B cell (primary cell): ENCODE measurements around the gene POLN. TPM values are rescaled to one million over a fixed set of nuclear protein-coding genes. Genes with fewer than 3 reads are reported as not detected.

Source experiments
- ATAC-seq: fragments of 200-7000 bp; cut with Tn5 transposase; one replicate; pipeline ENCODE4 v1.10.0; 2021; ENCODE audit warnings: low read depth, mild to moderate bottlenecking, moderate number of reproducible peaks, moderate library complexity
- CTCF ChIA-PET: fragments of 350-600 bp; sonication (Branson Sonifier 250); formaldehyde crosslinking; loops from one replicate; lab custom pipeline; 2021; ENCODE audit warnings: antibody characterized with exemption, inconsistent platforms; lab: Charles Lee
- POLR2A ChIA-PET: fragments of 350-600 bp; sonication (Branson Sonifier 250); formaldehyde crosslinking; loops from one replicate; lab custom pipeline; 2021; ENCODE audit warnings: antibody characterized with exemption; lab: Charles Lee
- DNase-seq: peaks from one replicate; pipeline ENCODE4 v3.0.0; 2013
- H2AFZ ChIP-seq: 2 replicates; pipeline ENCODE4 v1.6.1; 2012; ENCODE audit warnings: mild to moderate bottlenecking, low read depth, low read length; ENCODE audit not compliant: insufficient read depth, poor library complexity, severe bottlenecking
- H3K27ac ChIP-seq, 2 donors: 1 replicate in 1 of 2; 2 replicates in 1 of 2; pipeline ENCODE4 v1.5.1; 2012 to 2013; ENCODE audit warnings: low read length in 2 of 2, mild to moderate bottlenecking in 2 of 2, moderate library complexity in 1 of 2
- H3K27me3 ChIP-seq, 4 experiments: fragments of 200-600 bp in 1 of 4; sonication (generic) in 1 of 4; replicated peaks in 1 of 4; 1 replicate in 2 of 4; 2 replicates in 2 of 4; pipeline versions ENCODE4 v1.6.1 to v1.7.0; 2013 to 2016; ENCODE audit warnings: low read length in 3 of 4, mild to moderate bottlenecking in 2 of 4, mixed read lengths in 1 of 4, moderate library complexity in 1 of 4; ENCODE audit not compliant: insufficient read depth in 4 of 4, control insufficient read depth in 3 of 4; ENCODE audit errors: control extremely low read depth in 1 of 4
- H3K36me3 ChIP-seq, 2 experiments: replicated peaks in 1 of 2; 1 replicate in 1 of 2; 2 replicates in 1 of 2; pipeline versions ENCODE4 v1.6.1 to v1.7.1; 2013; ENCODE audit warnings: low read length in 1 of 2; ENCODE audit not compliant: insufficient read depth in 2 of 2, control insufficient read depth in 1 of 2; ENCODE audit errors: control extremely low read depth in 1 of 2, extremely low read depth in 1 of 2
- H3K4me1 ChIP-seq, 2 donors: fragments of 200-600 bp in 1 of 2; sonication (generic) in 1 of 2; 1 replicate in 1 of 2; 2 replicates in 1 of 2; pipeline versions ENCODE4 v1.5.1 to v1.6.1; 2013 to 2017; ENCODE audit warnings: low read length in 2 of 2; ENCODE audit not compliant: control insufficient read depth in 2 of 2, insufficient read depth in 2 of 2
- H3K4me2 ChIP-seq: replicated peaks from 2 replicates; pipeline ENCODE3; 2012; ENCODE audit warnings: mild to moderate bottlenecking, low read depth, low read length; ENCODE audit not compliant: poor library complexity, severe bottlenecking
- H3K4me3 ChIP-seq, 5 experiments: fragments of 200-600 bp in 1 of 5; sonication (generic) in 1 of 5; 1 replicate in 3 of 5; 2 replicates in 2 of 5; pipeline versions ENCODE4 v1.5.1 to v1.7.0; 2011 to 2016; ENCODE audit warnings: low read length in 4 of 5, mild to moderate bottlenecking in 4 of 5, low read depth in 2 of 5, control low read depth in 1 of 5, moderate library complexity in 1 of 5; ENCODE audit not compliant: insufficient read depth in 1 of 5; ENCODE audit errors: control extremely low read depth in 1 of 5, extremely low read depth in 1 of 5
- H3K79me2 ChIP-seq: fragments of 200-600 bp; sonication (generic); one replicate; pipeline ENCODE4 v1.6.0; 2016; ENCODE audit warnings: low read length; ENCODE audit not compliant: control insufficient read depth, insufficient read depth
- H3K9ac ChIP-seq: fragments of 200-600 bp; sonication (generic); 2 replicates; pipeline ENCODE4 v1.6.1; 2017; ENCODE audit warnings: mild to moderate bottlenecking, low read length, moderate library complexity
- H3K9me3 ChIP-seq, 3 donors: one replicate each; pipeline versions ENCODE4 v1.6.1 to v1.7.1; 2013; ENCODE audit warnings: low read length in 2 of 3; ENCODE audit not compliant: control insufficient read depth in 2 of 3, insufficient read depth in 1 of 3; ENCODE audit errors: control extremely low read depth in 1 of 3
- H4K20me1 ChIP-seq: 2 replicates; pipeline ENCODE4 v1.6.0; 2012; ENCODE audit warnings: mild to moderate bottlenecking, low read length; ENCODE audit not compliant: insufficient read depth, control insufficient read depth, poor library complexity, severe bottlenecking
- H3K27ac Mint-ChIP-seq: one replicate; pipeline ENCODE4 v1.8.0; 2021; ENCODE audit warnings: mixed read lengths
- H3K27me3 Mint-ChIP-seq: one replicate; pipeline ENCODE4 v1.8.0; 2021; ENCODE audit warnings: mixed read lengths
- H3K4me1 Mint-ChIP-seq: one replicate; pipeline ENCODE4 v1.8.0; 2021; ENCODE audit warnings: mixed read lengths
- H3K4me3 Mint-ChIP-seq: one replicate; pipeline ENCODE4 v1.8.0; 2021; ENCODE audit warnings: mixed read lengths
- H3K9me3 Mint-ChIP-seq: one replicate; pipeline ENCODE4 v1.8.0; 2022; ENCODE audit warnings: mixed read lengths; ENCODE audit not compliant: insufficient read depth
- EZH2 ChIP-seq: IDR thresholded peaks from 2 replicates; pipeline ENCODE4 v1.6.1; 2012; ENCODE audit warnings: borderline replicate concordance, low read depth, mild to moderate bottlenecking, moderate library complexity, low read length; ENCODE audit not compliant: insufficient read depth, poor library complexity, severe bottlenecking
- WGBS: methylation state at CpG from one replicate; pipeline ENCODE4 v1.1.5; 2013; ENCODE audit warnings: missing lambda C conversion rate; ENCODE audit not compliant: insufficient coverage; 5-methylcytosine and 5-hydroxymethylcytosine counted together
- intact Hi-C: fragments of 100-400 bp; cut with micrococcal nuclease; formaldehyde crosslinking; loops from one replicate; pipeline ENCODE4 v1.10.0; 2022
- polyA plus RNA-seq: library from polyadenylated mRNA; depleted of rRNA; stranded (reverse); fragments of >200 nt; gene quantifications from 2 replicates; pipeline ENCODE4 v1.2.3, GENCODE V29; 2012
- total RNA-seq, 2 donors: library from RNA; stranded (reverse); fragments of 120-200 nt in 1 of 2; gene quantifications; 1 replicate in 1 of 2; 2 replicates in 1 of 2; pipeline versions ENCODE4 v1.2.3 to v1.2.4, GENCODE V29; 2013 to 2022
- TF ChIP-seq, protein P1 (sequence below): fragments of 200-600 bp; IDR thresholded peaks from one replicate; pipeline ENCODE4 v1.8.0; 2022; ENCODE audit warnings: antibody characterized with exemption, mild to moderate bottlenecking

POLN gene
- total and polyA plus RNA-seq, 2 donors (not counting 1 experiment from before 2014, with no cell fraction given): 0.73 to 1.5 TPM

DNA sequence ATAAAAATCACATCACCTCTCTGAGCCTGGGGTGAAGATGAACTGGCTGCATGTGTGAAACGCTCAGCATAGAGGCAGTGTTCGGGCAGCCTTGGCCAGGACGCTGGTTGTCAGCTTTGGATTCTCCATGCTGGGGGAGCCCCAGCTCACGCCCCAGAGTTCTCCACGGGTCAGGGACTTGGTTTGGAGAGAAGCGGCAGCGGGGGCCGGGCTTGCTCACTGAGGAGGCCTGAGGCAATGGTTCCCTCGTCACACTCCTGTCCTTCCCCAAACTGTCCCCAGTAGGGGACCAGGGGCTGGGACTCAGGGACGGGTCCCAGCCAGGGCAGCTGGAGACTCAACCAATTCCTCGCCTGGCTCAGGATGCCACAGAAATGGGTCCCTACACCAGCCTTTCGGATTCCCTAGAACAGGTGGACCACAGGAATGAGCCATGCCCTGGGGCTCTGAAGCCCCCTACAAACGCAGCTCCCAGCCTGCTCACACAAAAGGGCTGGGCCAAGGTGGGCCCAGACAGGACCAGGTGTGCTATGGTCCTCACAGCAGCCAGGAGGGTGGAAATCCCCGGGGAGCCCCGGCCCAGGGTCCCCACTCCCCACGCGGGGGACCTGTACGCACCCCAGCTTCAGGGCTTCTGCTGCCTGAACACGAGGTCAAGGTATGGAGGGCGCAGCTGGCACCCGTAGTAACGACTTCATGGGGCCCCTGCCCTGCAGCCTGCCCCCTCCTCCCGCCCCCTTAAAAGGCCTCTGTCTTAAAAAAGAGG, 18.6 kb upstream of the POLN start:
- peaks cover 26% of the 10 kb centered on the region for H3K4me1 Mint-ChIP-seq
- peak overlapping the region; percentile 79 for H3K4me3 Mint-ChIP-seq
- Histone ChIP-seq H3K36me3 (peaks cover 0 to 22% of the 10 kb centered on the region in 2 experiments), H3K27ac (peak overlapping the region in 1 of 2 donors; percentile 67), H3K4me3 (peak overlapping the region in 4 of 5 experiments; percentile 77 to 87 (median 84)), H3K4me1 (peaks cover 23 to 47% of the 10 kb centered on the region in 2 donors), H3K9me3 (no peaks in the 10 kb centered on the region), H3K4me2 (peak overlapping the region; percentile 99), H3K27me3 (no peaks in the 10 kb centered on the region), H3K79me2 (peaks cover 59% of the 10 kb centered on the region), H4K20me1 (peaks cover 57% of the 10 kb centered on the region), H3K9ac (peak overlapping the region; percentile 79), H2AFZ (peak overlapping the region; percentile 56)
- ATAC-seq (no peak), DNase-seq (no peak)
- intact Hi-C loops: loop anchor here (10.0 kb wide), 1 partner anchor 434 kb away; no protein-coding TSS in a partner anchor
- H3K27ac Mint-ChIP-seq: peak overlapping the region; percentile 68
- 72% methylated on average over 23 of the region's 23 CpGs for WGBS
- TF ChIP-seq EZH2: no peak
- TF ChIP-seq, protein P1, sequence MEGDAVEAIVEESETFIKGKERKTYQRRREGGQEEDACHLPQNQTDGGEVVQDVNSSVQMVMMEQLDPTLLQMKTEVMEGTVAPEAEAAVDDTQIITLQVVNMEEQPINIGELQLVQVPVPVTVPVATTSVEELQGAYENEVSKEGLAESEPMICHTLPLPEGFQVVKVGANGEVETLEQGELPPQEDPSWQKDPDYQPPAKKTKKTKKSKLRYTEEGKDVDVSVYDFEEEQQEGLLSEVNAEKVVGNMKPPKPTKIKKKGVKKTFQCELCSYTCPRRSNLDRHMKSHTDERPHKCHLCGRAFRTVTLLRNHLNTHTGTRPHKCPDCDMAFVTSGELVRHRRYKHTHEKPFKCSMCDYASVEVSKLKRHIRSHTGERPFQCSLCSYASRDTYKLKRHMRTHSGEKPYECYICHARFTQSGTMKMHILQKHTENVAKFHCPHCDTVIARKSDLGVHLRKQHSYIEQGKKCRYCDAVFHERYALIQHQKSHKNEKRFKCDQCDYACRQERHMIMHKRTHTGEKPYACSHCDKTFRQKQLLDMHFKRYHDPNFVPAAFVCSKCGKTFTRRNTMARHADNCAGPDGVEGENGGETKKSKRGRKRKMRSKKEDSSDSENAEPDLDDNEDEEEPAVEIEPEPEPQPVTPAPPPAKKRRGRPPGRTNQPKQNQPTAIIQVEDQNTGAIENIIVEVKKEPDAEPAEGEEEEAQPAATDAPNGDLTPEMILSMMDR: no peak
- H3K9me3 Mint-ChIP-seq: no peaks in the 10 kb centered on the region
- ChIA-PET CTCF (interaction anchor here (1.3 kb wide), 1 partner anchor 30 kb away, joined by 3 read pairs; no protein-coding TSS in a partner anchor), POLR2A (interaction anchor here (1.0 kb wide), 1 partner anchor 19 kb away, joined by 8 read pairs; the partner anchor contains the start of genes HAUS3 and POLN)
- no peaks in the 10 kb centered on the region for H3K27me3 Mint-ChIP-seq
